K562 treated with DMSO at 1 percent for 48 hours (cell line): ENCODE results near the gene CDC20. TPM values are rescaled to one million over a fixed set of nuclear protein-coding genes. Genes with fewer than 3 reads are reported as not detected.

Source experiments
- total RNA-seq: library from RNA; unstranded; fragments of 300-600 nt; gene quantifications from 2 replicates; pipeline ENCODE4 v1.2.3, GENCODE V29; 2022; ENCODE audit warnings: low replicate concordance; ENCODE audit errors: extremely low read depth

The CDC20 gene
- total RNA-seq: not detected in 2 replicates

GRCh38 chr1:43358746-43359693, at the start of gene CDC20:
Gene CDC20 (plus strand): TSS chr1:43358981. CDS start chr1:43359216, 235 bp downstream.

DNA sequence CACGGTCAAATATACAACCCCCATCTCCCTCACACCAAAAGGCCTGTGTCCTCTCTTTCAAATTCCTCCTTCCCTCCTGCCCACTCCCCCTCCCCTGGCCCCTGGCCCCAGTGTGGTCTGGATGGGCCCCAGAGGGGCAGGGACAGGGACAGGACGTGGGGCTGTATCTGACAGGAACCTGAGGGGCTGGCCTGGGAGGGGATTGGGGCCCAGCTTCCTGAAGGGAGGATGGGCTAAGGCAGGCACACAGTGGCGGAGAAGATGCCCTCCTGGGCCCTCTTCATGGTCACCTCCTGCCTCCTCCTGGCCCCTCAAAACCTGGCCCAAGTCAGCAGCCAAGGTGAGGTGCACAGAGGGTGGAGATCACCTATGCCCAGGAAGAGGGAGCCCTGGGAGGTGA, 21.2 kb upstream of the CDC20 start, which contains the start of gene MPL:
MPL (plus strand) TSS at position 231 of the 400 bp plus-strand sequence; CDS start at position 262, 31 bp downstream.

GRCh38 chr1:43367904-43368645, 9.3 kb downstream of the CDC20 start, which contains the start of gene ELOVL1:
Gene ELOVL1 (minus strand): TSS chr1:43368011. CDS start chr1:43365609, 2,402 bp downstream.

GRCh38 chr1:43389326-43390313, 30.8 kb downstream of the CDC20 start, which contains the start of the genes MED8 and SZT2:
Gene MED8 (minus strand): TSS chr1:43389800. CDS start chr1:43389764, 36 bp downstream.
Gene SZT2 (plus strand): TSS chr1:43389899. CDS start chr1:43389969, 70 bp downstream.

Other genes starting within 250 kb of the CDC20 start
- gene EBNA1BP2, start 186.7 kb upstream of the CDC20 start, total RNA-seq: not detected in 2 replicates
- not detected in 2 replicates for gene CFAP57, start 186.7 kb upstream of the CDC20 start, total RNA-seq
- not detected in 2 replicates for gene TMEM125, start 89.0 kb upstream of the CDC20 start, total RNA-seq
- not detected in 2 replicates for gene C1orf210, start 73.4 kb upstream of the CDC20 start, total RNA-seq
- gene TIE1, start 58.0 kb upstream of the CDC20 start, total RNA-seq: not detected in 2 replicates
- not detected in 2 replicates for gene MPL, start 21.2 kb upstream of the CDC20 start, total RNA-seq
- 639 TPM in 1 of 2 replicates, not detected in the other for gene ELOVL1, start 9.0 kb downstream of the CDC20 start, total RNA-seq
- not detected in 2 replicates for gene MED8, start 30.8 kb downstream of the CDC20 start, total RNA-seq
- gene SZT2, start 30.9 kb downstream of the CDC20 start, total RNA-seq: not detected in 2 replicates
- not detected in 2 replicates for gene HYI, start 95.0 kb downstream of the CDC20 start, total RNA-seq
- not detected in 2 replicates for gene PTPRF, start 171.9 kb downstream of the CDC20 start, total RNA-seq